OCI-LY7 (cell line): ENCODE measurements around the gene PPP2R2B. TPM values are rescaled to one million over a fixed set of nuclear protein-coding genes. Genes with fewer than 3 reads are reported as not detected.

Experiments
- BruUV-seq: library from RNA; stranded (reverse); fragments of 400-500 nt; replicated peaks from 2 replicates; lab custom pipeline; 2021; lab: Mats Ljungman, UMichigan
- CTCF ChIA-PET: fragments of 300-600 bp; sonication (Branson Sonifier 250); formaldehyde crosslinking; loops from one replicate; lab custom pipeline; 2022; ENCODE audit warnings: antibody characterized with exemption; ENCODE audit not compliant: unreplicated experiment; lab: Charles Lee
- POLR2A ChIA-PET: fragments of 300-600 bp; sonication (Branson Sonifier 250); formaldehyde crosslinking; loops from one replicate; lab custom pipeline; 2022; ENCODE audit warnings: antibody characterized with exemption; lab: Charles Lee
- DNase-seq: peaks from one replicate; pipeline ENCODE4 v3.0.0-alpha.2; 2015; ENCODE audit warnings: low spot score
- H2AFZ ChIP-seq: fragments of 200-600 bp; sonication (generic), shearing (Covaris generic); 2 replicates; pipeline ENCODE4 v1.6.1; 2014; ENCODE audit warnings: mild to moderate bottlenecking, antibody characterized with exemption, low read length, moderate library complexity
- H3K27ac ChIP-seq: fragments of 200-600 bp; sonication (generic); 2 replicates; pipeline ENCODE4 v1.5.1; 2014; ENCODE audit warnings: mixed run types, low read depth, mild to moderate bottlenecking, moderate library complexity, low read length, inconsistent platforms; ENCODE audit not compliant: poor library complexity, severe bottlenecking
- H3K36me3 ChIP-seq: fragments of 200-600 bp; sonication (generic); 2 replicates; pipeline ENCODE4 v1.6.1; 2014; ENCODE audit warnings: mild to moderate bottlenecking, antibody characterized with exemption, low read length, moderate library complexity, mixed read lengths; ENCODE audit not compliant: insufficient read depth
- H3K4me1 ChIP-seq: fragments of 200-600 bp; sonication (generic); 2 replicates; pipeline ENCODE4 v1.5.1; 2014; ENCODE audit warnings: mild to moderate bottlenecking, low read length; ENCODE audit not compliant: insufficient read depth, poor library complexity, severe bottlenecking
- H3K4me2 ChIP-seq: fragments of 200-600 bp; sonication (generic); 2 replicates; pipeline ENCODE4 v1.6.1; 2014; ENCODE audit warnings: mild to moderate bottlenecking, low read length
- H3K4me3 ChIP-seq: fragments of 200-600 bp; sonication (generic); 2 replicates; pipeline ENCODE4 v1.5.1; 2014; ENCODE audit warnings: mild to moderate bottlenecking, low read depth, low read length; ENCODE audit not compliant: poor library complexity, severe bottlenecking
- H3K79me2 ChIP-seq: fragments of 200-600 bp; sonication (generic); 2 replicates; pipeline ENCODE4 v1.6.1; 2016; ENCODE audit warnings: low read depth, mild to moderate bottlenecking, low read length, moderate library complexity, mixed read lengths; ENCODE audit not compliant: insufficient read depth
- H3K9me2 ChIP-seq: fragments of 200-600 bp; sonication (generic); 2 replicates; pipeline ENCODE4 v1.6.1; 2016; ENCODE audit warnings: mild to moderate bottlenecking, low read length, mixed read lengths; ENCODE audit not compliant: insufficient read depth
- H3K9me3 ChIP-seq: fragments of 200-600 bp; sonication (generic); 2 replicates; pipeline ENCODE4 v1.6.1; 2014; ENCODE audit warnings: mild to moderate bottlenecking, mixed run types, low read length, mixed read lengths
- H4K20me1 ChIP-seq: fragments of 200-600 bp; sonication (generic); 2 replicates; pipeline ENCODE4 v1.6.1; 2014; ENCODE audit warnings: mild to moderate bottlenecking, antibody characterized with exemption, low read length, moderate library complexity, mixed read lengths; ENCODE audit not compliant: insufficient read depth
- EZH2phosphoT487 ChIP-seq: fragments of 200-600 bp; sonication (generic); IDR thresholded peaks from 2 replicates; pipeline ENCODE4 v1.6.1; 2018; ENCODE audit warnings: low read depth, borderline replicate concordance, mild to moderate bottlenecking, mixed run types, antibody characterized with exemption, low read length, moderate library complexity, mixed read lengths
- intact Hi-C: fragments of 100-400 bp; cut with micrococcal nuclease; formaldehyde crosslinking; loops from one replicate; pipeline ENCODE4 v1.10.0; 2022; ENCODE audit not compliant: unreplicated experiment
- total RNA-seq, 2 experiments: library from RNA; depleted of rRNA in 1 of 2; stranded (reverse); fragments of >200 nt in 1 of 2; shearing (Covaris generic) in 1 of 2; gene quantifications; 2 replicates each; pipeline ENCODE4 v1.2.3, GENCODE V29; 2014 to 2022
- TF ChIP-seq, protein P1 (sequence below): fragments of 200-600 bp; sonication (generic); conservative IDR thresholded peaks from 2 replicates; pipeline ENCODE4 v1.5.1; 2014; ENCODE audit warnings: mild to moderate bottlenecking, antibody characterized with exemption, low read length, moderate library complexity, mixed read lengths

PPP2R2B gene
- total RNA-seq, 2 experiments from 2014 or later, result not detected

DNA sequence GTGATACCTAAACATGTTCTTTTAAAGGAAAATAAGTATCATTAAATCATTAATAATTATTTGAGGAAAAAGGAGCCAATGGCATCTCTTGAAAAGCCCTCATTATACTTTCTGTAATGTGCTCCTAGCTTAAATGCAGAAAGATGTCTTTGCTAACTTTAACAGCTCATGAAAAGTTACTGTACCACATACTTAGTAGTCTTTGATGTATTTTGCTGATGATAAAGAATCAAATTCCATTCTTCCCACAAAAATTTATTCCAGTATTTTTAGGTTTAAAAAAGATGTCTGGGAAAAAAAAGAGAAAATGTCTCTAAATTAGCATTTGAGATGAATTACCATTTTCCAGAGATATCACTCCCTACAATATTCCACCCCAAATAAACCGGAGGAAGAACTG, 112.5 kb downstream of the PPP2R2B start:
- no peaks in the 10 kb centered on the region for H3K9me3 ChIP-seq
- no peaks in the 10 kb centered on the region for H3K4me1 ChIP-seq
- no peaks in the 10 kb centered on the region for H3K36me3 ChIP-seq
- no peaks in the 10 kb centered on the region for H4K20me1 ChIP-seq
- DNase-seq, result no peak
- no peak overlapping the region for H2AFZ ChIP-seq
- BruUV-seq, result no TSS peak
- no peak overlapping the region for H3K4me3 ChIP-seq
- no peak overlapping the region for H3K4me2 ChIP-seq
- intact Hi-C loops, result no loop called here
- H3K27ac ChIP-seq, result no peak overlapping the region
- no peaks in the 10 kb centered on the region for H3K9me2 ChIP-seq
- POLR2A ChIA-PET, result no interaction called here
- CTCF ChIA-PET, result no interaction called here
- no peaks in the 10 kb centered on the region for H3K79me2 ChIP-seq
- TF ChIP-seq EZH2phosphoT487, result no peak
- TF ChIP-seq, protein P1, sequence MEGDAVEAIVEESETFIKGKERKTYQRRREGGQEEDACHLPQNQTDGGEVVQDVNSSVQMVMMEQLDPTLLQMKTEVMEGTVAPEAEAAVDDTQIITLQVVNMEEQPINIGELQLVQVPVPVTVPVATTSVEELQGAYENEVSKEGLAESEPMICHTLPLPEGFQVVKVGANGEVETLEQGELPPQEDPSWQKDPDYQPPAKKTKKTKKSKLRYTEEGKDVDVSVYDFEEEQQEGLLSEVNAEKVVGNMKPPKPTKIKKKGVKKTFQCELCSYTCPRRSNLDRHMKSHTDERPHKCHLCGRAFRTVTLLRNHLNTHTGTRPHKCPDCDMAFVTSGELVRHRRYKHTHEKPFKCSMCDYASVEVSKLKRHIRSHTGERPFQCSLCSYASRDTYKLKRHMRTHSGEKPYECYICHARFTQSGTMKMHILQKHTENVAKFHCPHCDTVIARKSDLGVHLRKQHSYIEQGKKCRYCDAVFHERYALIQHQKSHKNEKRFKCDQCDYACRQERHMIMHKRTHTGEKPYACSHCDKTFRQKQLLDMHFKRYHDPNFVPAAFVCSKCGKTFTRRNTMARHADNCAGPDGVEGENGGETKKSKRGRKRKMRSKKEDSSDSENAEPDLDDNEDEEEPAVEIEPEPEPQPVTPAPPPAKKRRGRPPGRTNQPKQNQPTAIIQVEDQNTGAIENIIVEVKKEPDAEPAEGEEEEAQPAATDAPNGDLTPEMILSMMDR, result no peak

DNA sequence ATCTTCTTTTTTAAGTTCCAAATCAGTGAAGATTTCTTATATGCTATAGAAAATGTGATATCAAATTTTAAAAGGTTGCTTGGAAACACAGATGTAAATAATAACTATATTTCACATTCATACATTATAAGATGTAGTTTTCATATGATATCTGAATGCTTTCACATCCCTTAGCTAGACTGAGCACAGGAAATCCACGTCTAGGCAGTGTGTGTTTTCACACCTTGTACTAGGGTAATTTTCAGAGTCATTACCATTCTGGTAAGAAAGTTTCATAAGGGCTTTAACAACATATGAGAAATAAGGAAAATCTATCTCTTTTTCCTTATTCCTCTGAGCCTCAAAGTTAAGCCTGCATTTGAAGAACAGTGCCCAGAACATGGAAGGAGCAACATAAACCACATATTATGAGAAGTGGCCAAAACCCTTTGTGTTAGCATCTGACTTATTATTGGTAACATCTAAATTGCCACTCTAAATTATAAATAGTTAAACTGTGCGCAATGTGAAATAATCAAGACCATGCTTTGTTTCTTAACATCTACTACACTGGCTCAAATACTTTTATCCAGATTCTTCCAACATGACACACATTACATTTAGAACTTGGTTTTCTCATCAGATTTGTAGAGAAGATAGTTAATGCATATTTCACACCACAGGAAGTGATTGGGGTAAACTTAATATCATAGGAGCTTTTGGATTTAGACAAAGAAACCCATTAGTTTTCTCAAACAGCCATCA, 113.3 kb downstream of the PPP2R2B start:
- BruUV-seq, result no TSS peak
- Histone ChIP-seq H2AFZ (no peak overlapping the region), H3K27ac (no peak overlapping the region), H3K9me3 (no peaks in the 10 kb centered on the region), H3K4me2 (no peak overlapping the region), H3K4me3 (no peak overlapping the region), H3K36me3 (no peaks in the 10 kb centered on the region), H3K79me2 (no peaks in the 10 kb centered on the region), H4K20me1 (no peaks in the 10 kb centered on the region), H3K9me2 (no peaks in the 10 kb centered on the region), H3K4me1 (no peaks in the 10 kb centered on the region)
- CTCF ChIA-PET, result no interaction called here
- POLR2A ChIA-PET, result no interaction called here
- intact Hi-C loops, result no loop called here
- no peak for DNase-seq
- no peak for TF ChIP-seq EZH2phosphoT487
- TF ChIP-seq, protein P1, result no peak

DNA sequence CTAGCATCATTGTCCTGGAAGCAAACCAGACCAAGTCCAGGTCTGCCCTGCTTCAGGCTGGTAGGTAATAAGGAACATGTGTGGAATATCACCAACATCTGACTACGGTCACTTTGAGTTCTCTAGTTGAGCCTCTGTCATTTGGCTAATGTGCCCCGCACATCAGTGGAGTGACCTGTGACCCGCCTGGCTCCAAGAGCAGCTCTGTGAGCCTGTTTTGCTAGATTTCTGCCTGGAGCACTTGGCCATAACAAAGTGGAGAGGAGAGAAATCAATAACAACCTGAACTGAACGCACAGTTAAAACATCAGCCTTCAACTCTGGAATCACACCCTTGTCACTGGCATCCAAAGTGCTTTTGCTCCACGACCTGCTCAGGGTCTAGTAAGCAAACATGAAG, 115.7 kb downstream of the PPP2R2B start:
- Histone ChIP-seq H3K4me1 (no peaks in the 10 kb centered on the region), H3K4me3 (no peak overlapping the region), H3K36me3 (no peaks in the 10 kb centered on the region), H3K27ac (no peak overlapping the region), H2AFZ (no peak overlapping the region), H4K20me1 (no peaks in the 10 kb centered on the region), H3K4me2 (no peak overlapping the region), H3K9me3 (no peaks in the 10 kb centered on the region), H3K9me2 (no peaks in the 10 kb centered on the region), H3K79me2 (no peaks in the 10 kb centered on the region)
- intact Hi-C loops, result no loop called here
- no TSS peak for BruUV-seq
- TF ChIP-seq, protein P1, result no peak
- no peak for TF ChIP-seq EZH2phosphoT487
- ChIA-PET CTCF (no interaction called here), POLR2A (interaction anchor here (1.1 kb wide), 1 partner anchor 8 kb away, joined by 3 read pairs; no protein-coding TSS in a partner anchor)
- no peak for DNase-seq
